HG03103 (cell line): Measurements from ENCODE around the gene CREB3L2.
"Not testable (repeated sequence)": the region's sequence is repeated elsewhere in the genome, so short reads cannot be mapped to it uniquely, and the experiment has no call there.

ENCODE experiments used
- ATAC-seq: cut with Tn5 transposase; IDR thresholded peaks from one replicate; pipeline ENCODE4 v1.9.1; 2021; ENCODE audit warnings: low read depth; ENCODE audit not compliant: unreplicated experiment

CREB3L2 gene

GRCh38 chr7:137913985-137914384 is 87.9 kb downstream of the CREB3L2 start:
- ATAC-seq, result no peak

- ATAC-seq, result no peak
Observed at GRCh38 chr7:137909042-137909441, 92.8 kb downstream of the CREB3L2 start.

- ATAC-seq, result no peak
Observed at GRCh38 chr7:137908106-137908505, 93.8 kb downstream of the CREB3L2 start.

- not testable (repeated sequence) for ATAC-seq
Observed at GRCh38 chr7:137906636-137907035, 95.2 kb downstream of the CREB3L2 start.

GRCh38 chr7:137904833-137905232 is 97.1 kb downstream of the CREB3L2 start:
- no peak for ATAC-seq

- peak; percentile 58 for ATAC-seq
Observed at GRCh38 chr7:137903382-137904169, 98.3 kb downstream of the CREB3L2 start.

- ATAC-seq, result no peak
Observed at GRCh38 chr7:137900137-137900536, 101.7 kb downstream of the CREB3L2 start.

GRCh38 chr7:137898839-137899721 is 102.8 kb downstream of the CREB3L2 start:
- ATAC-seq, result peak; percentile 75

GRCh38 chr7:137895301-137896221 is 106.3 kb downstream of the CREB3L2 start:
- peak; percentile 55 for ATAC-seq

- no peak for ATAC-seq
Observed at GRCh38 chr7:137893143-137893742, 108.6 kb downstream of the CREB3L2 start.

GRCh38 chr7:137891016-137891655 is 110.8 kb downstream of the CREB3L2 start:
- no peak for ATAC-seq

GRCh38 chr7:137890449-137890921 is 111.4 kb downstream of the CREB3L2 start:
- no peak for ATAC-seq

- no peak for ATAC-seq
Observed at GRCh38 chr7:137888241-137888640, 113.6 kb downstream of the CREB3L2 start.

- no peak for ATAC-seq
Observed at GRCh38 chr7:137886746-137887145, 115.1 kb downstream of the CREB3L2 start.

GRCh38 chr7:137886281-137886680 is 115.6 kb downstream of the CREB3L2 start:
- ATAC-seq, result no peak

- no peak for ATAC-seq
Observed at GRCh38 chr7:137885678-137886077, 116.2 kb downstream of the CREB3L2 start.

- no peak for ATAC-seq
Observed at GRCh38 chr7:137882806-137883205, 119.1 kb downstream of the CREB3L2 start.

GRCh38 chr7:137882261-137882668 is 119.6 kb downstream of the CREB3L2 start:
- peak; percentile 97 for ATAC-seq

GRCh38 chr7:137881607-137882260 is 120.2 kb downstream of the CREB3L2 start:
- peak; percentile 6 for ATAC-seq
